NCI-H2227 treated with DMSO at 0.1 percent for 48 hours (cell line): ENCODE results near the gene CCDC146.
"Not testable (repeated sequence)": the region's sequence is repeated elsewhere in the genome, so short reads cannot be mapped to it uniquely, and the experiment has no call there.

Experiments
- DNase-seq: peaks from one replicate; lab custom pipeline; 2025; lab: John Stamatoyannopoulos, UW

The CCDC146 gene

GRCh38 chr7:77244222-77244934 lies 122.0 kb downstream of the CCDC146 start:
- DNase-seq, result no peak

GRCh38 chr7:77245015-77245755 lies 122.8 kb downstream of the CCDC146 start:
- no peak for DNase-seq

GRCh38 chr7:77246026-77246640 lies 123.7 kb downstream of the CCDC146 start:
- DNase-seq, result no peak

- peak; percentile 78 for DNase-seq
Observed at GRCh38 chr7:77247206-77247850, 124.9 kb downstream of the CCDC146 start.

- DNase-seq, result no peak
Observed at GRCh38 chr7:77248154-77248553, 125.7 kb downstream of the CCDC146 start.

GRCh38 chr7:77252506-77252905 lies 130.1 kb downstream of the CCDC146 start:
- DNase-seq, result no peak

GRCh38 chr7:77253151-77253550 lies 130.7 kb downstream of the CCDC146 start:
- DNase-seq, result no peak

- DNase-seq, result no peak
Observed at GRCh38 chr7:77254429-77254828, 132.0 kb downstream of the CCDC146 start.

GRCh38 chr7:77254915-77255314 lies 132.5 kb downstream of the CCDC146 start:
- DNase-seq, result no peak

- DNase-seq, result no peak
Observed at GRCh38 chr7:77258014-77258413, 135.6 kb downstream of the CCDC146 start.

GRCh38 chr7:77258593-77258992 lies 136.2 kb downstream of the CCDC146 start:
- DNase-seq, result no peak

GRCh38 chr7:77262316-77262715 lies 139.9 kb downstream of the CCDC146 start:
- DNase-seq, result no peak

- DNase-seq, result no peak
Observed at GRCh38 chr7:77265666-77266065, 143.3 kb downstream of the CCDC146 start.

- DNase-seq, result no peak
Observed at GRCh38 chr7:77266291-77266794, 143.9 kb downstream of the CCDC146 start.

GRCh38 chr7:77269360-77270093 lies 147.1 kb downstream of the CCDC146 start:
- no peak for DNase-seq

- DNase-seq, result no peak
Observed at GRCh38 chr7:77270094-77270480, 147.7 kb downstream of the CCDC146 start.

- DNase-seq, result no peak
Observed at GRCh38 chr7:77271766-77272165, 149.4 kb downstream of the CCDC146 start.

GRCh38 chr7:77275663-77276062 lies 153.2 kb downstream of the CCDC146 start:
- DNase-seq, result not testable (repeated sequence)

- no peak for DNase-seq
Observed at GRCh38 chr7:77276120-77276519, 153.7 kb downstream of the CCDC146 start.

- no peak for DNase-seq
Observed at GRCh38 chr7:77281780-77282478, 159.5 kb downstream of the CCDC146 start.

GRCh38 chr7:77282897-77283296 lies 160.5 kb downstream of the CCDC146 start:
- no peak for DNase-seq
